ENCODE results near the gene DUSP18.
"Not testable (repeated sequence)": the region's sequence is repeated elsewhere in the genome, so short reads cannot be mapped to it uniquely, and the experiment has no call there.

DUSP18 gene

DNA sequence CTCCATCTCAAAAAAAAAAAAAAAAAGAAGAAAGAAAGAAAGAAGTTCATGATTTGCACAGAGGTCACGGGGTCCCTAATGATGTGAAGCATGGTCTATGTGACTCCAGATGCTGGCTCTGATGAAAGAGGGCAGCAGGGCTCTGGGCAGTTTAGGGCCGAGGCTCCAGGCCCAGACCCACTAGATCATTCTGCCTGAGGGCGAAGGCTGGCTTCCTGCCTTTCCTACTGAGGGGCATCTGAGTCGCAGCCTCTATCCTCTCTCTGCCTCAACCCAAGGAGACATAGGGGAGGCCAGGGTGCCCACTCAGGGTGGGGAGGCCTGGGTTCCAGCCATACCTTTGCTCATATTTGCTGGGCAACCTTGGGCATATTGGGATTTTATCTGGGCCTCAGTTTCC, 27.3 kb downstream of the DUSP18 start:
- no peak for DNase-seq (ENCODE audit: low read depth)

DNA sequence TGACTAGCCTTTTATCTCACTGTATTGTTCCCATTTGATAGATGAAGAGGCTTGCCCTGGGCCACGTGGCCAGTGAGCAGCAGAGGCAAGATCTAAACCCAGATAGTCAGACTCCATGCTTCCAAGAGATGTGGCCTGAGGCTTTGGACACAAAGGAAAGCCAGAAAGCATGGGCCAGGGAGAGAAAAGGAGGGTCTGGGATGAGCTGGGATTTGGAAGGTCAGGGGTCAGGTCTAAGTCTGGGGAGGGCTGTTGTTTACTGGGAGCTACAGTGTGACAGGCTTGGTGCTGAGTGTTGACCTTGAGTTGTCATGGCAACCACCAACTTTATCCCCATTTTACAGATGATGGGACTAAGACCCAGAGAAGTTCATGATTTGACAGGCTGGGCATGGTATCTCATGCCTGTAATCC, 30.0 kb downstream of the DUSP18 start:
- no peak for DNase-seq (ENCODE audit: low read depth)

DNA sequence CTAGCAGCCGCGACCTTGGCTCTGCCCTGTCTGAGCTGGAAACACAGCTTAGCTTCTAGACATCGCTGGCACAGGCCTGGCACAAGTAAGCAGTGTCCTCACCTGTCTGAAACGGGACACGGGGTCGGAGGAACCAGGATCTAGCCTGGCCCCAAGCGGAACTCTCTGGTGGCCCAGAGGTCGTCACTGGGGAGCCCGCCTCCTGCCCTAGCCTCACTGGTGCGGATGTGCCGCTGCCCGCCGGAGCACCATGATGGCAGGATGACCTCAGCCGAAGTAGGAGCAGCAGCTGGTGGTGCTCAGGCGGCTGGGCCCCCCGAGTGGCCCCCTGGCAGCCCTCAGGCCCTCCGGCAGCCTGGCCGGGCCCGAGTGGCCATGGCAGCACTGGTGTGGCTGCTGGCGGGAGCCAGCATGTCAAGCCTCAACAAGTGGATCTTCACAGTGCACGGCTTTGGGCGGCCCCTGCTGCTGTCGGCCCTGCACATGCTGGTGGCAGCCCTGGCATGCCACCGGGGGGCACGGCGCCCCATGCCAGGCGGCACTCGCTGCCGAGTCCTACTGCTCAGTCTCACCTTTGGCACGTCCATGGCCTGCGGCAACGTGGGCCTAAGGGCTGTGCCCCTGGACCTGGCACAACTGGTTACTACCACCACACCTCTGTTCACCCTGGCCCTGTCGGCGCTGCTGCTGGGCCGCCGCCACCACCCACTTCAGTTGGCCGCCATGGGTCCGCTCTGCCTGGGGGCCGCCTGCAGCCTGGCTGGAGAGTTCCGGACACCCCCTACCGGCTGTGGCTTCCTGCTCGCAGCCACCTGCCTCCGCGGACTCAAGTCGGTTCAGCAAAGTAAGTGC, 31.2 kb downstream of the DUSP18 start:
- no peak for DNase-seq (ENCODE audit: low read depth)

DNA sequence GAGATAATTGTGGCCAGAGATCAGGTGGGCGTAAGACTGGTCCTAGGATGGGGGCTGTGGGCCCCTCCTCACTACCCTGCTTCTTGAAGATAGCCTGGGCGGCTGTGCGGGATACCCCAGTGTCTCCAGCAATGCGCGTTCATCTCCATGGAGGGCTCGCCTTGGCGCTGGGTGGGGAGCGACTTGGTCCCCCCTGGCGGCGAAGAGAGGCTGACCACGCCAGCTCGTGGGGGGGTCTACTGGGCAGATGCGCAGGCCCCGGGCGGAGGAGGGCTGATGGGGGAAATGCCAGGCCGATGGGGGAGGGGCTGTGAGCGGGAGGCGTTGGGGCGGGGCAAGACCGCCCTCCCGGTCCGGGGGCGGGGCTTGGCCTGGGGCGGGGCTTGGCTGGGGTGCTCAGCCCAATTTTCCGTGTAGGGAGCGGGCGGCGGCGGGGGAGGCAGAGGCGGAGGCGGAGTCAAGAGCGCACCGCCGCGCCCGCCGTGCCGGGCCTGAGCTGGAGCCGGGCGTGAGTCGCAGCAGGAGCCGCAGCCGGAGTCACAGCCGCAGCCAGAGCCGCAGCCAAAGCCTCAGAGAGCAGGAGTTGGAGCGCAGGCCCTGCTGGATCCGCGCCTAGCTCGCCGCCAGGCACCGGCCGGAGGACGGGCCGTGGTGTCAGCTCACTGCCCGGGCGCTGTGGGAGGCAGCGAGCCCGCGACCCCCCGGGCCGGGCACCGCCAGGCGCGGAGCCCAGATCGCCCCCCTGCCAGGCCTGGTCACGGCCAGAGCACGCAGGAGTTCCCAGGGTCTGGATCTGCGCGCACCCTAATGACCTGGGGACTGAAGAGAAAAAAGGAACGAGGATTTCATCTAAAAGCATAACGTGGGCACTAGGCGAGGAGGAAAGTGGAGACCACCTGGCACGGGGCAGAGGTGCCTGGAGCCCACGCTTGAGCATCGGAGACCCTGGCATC, 32.1 kb downstream of the DUSP18 start, which contains the start of gene SLC35E4:
TSS of gene SLC35E4 (plus strand) at position 509 of the 953 bp plus-strand sequence. CDS start 670 bp downstream, outside the sequence.
- peak; percentile 94 for DNase-seq (ENCODE audit: low read depth)

DNA sequence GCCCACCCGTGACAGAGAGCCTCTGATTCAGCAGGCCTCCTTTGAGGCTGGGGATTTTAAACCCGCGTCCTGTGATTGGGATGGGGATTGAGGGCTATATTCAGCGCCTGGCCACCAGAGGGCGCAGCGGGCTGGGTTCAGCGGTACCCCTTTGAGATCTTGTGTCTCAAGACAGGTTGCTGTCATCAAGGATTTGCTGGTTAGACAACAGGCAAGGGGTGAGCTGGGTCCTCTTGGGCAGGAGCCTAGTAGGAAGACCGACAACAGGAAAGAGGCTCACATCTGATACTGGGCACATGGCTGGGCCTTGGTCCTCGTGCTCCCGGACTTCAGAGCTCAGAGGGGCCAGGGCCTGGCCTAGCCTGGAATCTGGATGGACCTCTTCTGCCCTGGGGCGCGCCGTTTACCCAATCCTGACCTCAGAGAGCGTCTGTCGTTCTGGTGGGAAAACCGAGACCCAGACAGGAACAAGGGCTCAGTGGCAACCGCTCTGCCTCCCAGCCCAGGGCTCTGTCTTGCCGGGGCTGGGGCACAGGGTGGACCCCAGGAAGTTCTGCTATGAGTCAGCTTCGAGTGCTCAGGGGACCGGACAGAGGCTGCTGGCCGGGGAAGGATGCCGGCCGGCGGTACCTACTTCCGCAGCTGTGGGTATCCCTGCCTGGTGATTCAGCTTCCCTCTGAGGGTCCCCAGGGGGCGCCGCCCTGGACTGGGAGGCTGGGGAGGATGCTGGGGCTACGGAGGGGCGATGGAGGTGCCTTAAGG, 33.0 kb downstream of the DUSP18 start:
- DNase-seq (ENCODE audit: low read depth), result peak; percentile 81

DNA sequence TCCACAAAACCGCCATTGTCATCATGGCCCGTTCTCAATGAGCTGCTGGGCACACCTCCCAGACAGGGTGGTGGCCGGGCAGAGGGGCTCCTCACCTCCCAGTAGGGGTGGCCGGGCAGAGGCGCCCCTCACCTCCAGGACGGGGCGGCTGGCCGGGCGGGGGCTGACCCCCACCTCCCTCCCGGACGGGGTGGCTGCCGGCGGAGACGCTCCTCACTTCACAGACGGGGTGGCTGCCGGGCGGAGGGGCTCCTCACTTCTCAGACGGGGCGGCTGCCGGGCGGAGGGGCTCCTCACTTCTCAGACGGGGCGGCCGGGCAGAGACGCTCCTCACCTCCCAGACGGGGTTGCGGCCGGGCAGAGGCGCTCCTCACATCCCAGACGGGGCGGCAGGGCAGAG, 36.2 kb downstream of the DUSP18 start:
- not testable (repeated sequence) for DNase-seq (ENCODE audit: low read depth)

DNA sequence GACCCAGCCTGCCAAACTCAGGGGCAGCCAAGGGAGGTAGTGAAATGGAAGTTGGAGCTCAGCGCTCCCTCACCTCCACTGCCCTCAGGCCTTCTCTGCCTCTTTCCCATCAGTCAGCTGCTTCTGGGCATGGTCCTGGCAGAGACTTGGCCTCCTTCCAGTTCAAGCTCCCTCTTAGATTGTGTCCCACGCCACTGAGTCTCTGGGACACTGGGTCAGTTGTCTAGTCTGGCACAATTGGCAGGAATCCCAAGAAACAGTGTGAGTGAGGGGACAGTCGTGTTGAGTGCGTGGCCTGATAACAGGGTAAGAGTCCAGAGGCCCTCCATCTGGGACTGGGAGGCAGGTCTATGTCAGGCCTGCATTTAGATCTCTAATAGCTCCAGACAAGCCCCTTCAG, 39.2 kb downstream of the DUSP18 start:
- no peak for DNase-seq (ENCODE audit: low read depth)

DNA sequence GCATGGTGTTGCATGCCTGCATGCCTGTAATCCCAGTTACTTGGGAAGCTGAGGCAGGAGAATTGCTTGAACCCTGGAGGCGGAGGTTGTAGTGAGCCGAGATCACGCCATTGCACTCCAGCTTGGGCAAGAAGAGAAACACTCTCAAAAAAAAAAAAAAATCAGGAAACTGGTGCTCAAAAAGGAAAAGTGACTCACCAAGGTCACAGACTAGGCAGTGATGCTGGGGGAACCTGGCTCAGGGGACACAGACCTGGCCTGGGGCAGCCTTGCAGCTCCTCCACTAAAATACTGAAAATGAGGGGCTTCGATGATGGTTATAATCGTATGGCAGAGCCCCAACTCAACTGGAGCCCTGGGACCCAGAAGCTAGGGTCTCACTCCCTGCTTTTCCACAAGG, 40.2 kb downstream of the DUSP18 start:
- DNase-seq (ENCODE audit: low read depth), result no peak

DNA sequence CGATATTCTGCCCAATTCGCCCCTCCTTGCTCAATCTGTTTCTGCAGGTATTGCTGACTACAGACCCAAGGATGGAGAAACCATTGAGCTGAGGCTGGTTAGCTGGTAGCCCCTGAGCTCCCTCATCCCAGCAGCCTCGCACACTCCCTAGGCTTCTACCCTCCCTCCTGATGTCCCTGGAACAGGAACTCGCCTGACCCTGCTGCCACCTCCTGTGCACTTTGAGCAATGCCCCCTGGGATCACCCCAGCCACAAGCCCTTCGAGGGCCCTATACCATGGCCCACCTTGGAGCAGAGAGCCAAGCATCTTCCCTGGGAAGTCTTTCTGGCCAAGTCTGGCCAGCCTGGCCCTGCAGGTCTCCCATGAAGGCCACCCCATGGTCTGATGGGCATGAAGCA, 41.3 kb downstream of the DUSP18 start:
- DNase-seq (ENCODE audit: low read depth), result no peak

DNA sequence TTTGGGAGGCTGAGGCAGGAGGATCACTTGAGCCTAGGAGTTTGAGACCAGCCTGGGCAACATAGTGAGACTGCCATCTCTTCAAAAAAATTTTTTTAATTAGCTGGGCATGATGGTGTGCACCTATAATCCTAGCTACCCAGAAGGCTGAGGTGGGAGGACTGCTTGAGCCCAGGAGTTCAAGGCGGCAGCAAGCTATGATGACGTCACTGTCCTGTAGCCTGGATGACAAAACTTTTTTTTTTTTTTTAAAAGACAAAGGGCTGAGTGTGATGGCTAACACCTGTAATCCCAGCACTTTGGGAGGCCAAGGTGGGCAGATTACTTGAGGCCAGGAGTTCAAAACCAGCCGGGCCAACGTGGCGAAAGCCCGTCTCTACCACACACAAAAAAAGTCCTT, 47.8 kb downstream of the DUSP18 start:
- not testable (repeated sequence) for DNase-seq (ENCODE audit: low read depth)

DNA sequence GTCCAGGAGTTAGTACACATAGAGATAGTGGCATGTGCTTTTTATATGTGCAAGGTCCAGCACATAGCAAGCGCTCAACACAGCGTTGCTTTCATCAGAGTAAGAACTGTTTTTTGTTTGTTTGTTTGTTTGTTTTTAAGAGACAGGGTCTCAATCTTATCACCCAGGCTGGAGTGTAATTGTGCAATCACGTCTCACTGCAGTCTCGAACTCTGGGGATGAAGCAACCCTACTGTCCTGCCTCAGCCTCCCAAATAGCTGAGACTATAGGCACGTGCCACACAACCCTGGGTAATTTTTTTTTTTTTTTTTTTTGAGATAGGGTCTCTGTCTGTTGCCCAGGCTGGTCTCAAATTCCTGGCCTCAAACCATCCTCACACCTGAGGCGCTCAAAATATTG, 49.9 kb downstream of the DUSP18 start:
- DNase-seq (ENCODE audit: low read depth), result no peak

DNA sequence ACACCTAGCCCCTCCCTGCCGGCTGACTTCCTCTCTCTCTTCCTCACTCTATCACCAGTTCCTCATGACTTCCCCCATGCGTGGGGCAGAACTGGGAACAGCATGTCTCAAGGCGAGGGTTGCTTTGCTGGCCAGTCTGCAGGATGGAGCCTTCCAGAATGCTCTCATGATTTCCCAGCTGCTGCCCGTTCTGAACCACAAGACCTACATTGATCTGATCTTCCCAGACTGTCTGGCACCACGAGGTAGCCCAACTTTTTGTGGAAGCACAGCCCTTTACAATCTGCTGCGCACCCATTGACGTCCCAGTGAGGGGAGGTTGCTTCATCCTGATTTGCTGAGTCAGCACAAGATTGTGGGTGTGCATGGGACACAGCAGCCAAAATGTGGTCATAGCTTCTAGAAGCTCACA, 52.1 kb downstream of the DUSP18 start:
- no peak for DNase-seq (ENCODE audit: low read depth)

DNA sequence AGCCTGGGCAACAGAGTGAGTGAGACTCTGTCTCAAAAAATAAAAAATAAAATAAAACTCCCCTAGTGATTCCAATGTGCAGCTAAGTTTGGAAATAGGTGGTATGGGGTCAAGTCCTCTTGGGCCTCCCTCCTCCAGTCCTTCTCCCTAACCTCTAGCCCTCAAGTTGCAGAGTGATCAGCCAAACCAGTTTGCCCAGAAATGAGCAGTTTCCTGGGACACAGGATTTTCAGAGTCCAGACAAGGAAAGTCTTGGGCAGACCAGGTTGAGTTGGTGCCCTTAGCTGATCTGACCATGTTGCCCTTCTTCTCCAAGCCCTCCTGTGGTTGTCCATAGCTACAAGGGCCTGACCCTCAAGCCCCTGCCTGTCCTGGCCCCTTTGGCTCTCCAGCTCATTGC, 52.8 kb downstream of the DUSP18 start:
- no peak for DNase-seq (ENCODE audit: low read depth)

DNA sequence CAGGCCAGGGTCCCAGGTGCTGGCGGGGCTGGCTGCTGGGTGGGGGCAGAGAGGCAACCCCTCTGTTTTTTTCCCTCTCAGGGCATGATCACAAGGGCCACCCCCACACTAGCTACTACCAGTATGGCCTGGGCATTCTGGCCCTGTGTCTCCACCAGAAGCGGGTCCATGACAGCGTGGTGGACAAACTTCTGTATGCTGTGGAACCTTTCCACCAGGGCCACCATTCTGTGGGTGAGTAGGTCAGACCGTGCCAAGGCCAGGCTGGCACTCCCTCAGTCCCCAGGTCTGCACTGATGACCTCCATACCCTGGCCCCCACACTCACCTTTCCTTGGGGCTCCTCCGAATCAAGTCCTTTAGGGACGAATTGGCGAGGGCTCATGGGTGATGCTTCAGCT, 53.4 kb downstream of the DUSP18 start:
- no peak for DNase-seq (ENCODE audit: low read depth)

DNA sequence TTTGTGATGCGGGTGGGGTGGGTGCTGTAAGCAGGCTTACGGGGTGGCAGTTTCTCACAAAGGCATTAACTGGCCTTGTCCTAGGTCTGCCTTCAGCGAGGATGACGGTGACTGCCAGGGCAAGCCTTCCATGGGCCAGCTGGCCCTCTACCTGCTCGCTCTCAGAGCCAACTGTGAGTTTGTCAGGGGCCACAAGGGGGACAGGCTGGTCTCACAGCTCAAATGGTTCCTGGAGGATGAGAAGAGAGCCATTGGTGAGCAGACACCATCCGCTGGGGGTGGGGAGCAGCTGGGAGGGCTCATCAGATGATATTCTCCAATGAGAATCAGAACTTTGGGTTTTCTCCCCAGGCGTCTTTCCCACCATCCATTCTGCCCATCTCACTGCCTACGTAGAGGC, 54.9 kb downstream of the DUSP18 start:
- no peak for DNase-seq (ENCODE audit: low read depth)

All from T follicular helper cell (primary cell).